ENCODE results near the gene NEK1.

The NEK1 gene

DNA sequence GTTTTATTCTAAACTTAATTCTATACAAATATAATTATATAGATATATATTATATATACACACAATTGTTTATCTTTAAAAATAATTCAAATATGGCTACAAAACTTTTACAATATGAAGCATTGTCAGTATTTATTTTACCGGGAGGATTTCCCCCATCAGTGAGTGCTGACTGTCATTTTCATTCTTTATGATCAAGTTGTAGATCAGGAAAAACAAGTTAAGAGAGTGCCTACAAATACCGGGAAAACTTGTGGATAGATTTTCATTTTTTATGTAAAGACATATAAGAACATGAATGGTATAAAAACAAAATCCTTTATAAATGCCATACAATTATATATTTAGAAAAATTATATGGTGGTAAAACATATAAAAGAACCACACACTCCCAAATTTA is 45.8 kb upstream of the NEK1 start:
- no peak for DNase-seq (ENCODE audit: low spot score)
- TF ChIP-seq, protein P1, sequence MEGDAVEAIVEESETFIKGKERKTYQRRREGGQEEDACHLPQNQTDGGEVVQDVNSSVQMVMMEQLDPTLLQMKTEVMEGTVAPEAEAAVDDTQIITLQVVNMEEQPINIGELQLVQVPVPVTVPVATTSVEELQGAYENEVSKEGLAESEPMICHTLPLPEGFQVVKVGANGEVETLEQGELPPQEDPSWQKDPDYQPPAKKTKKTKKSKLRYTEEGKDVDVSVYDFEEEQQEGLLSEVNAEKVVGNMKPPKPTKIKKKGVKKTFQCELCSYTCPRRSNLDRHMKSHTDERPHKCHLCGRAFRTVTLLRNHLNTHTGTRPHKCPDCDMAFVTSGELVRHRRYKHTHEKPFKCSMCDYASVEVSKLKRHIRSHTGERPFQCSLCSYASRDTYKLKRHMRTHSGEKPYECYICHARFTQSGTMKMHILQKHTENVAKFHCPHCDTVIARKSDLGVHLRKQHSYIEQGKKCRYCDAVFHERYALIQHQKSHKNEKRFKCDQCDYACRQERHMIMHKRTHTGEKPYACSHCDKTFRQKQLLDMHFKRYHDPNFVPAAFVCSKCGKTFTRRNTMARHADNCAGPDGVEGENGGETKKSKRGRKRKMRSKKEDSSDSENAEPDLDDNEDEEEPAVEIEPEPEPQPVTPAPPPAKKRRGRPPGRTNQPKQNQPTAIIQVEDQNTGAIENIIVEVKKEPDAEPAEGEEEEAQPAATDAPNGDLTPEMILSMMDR (IDR thresholded peaks at IDR 0.05; ENCODE audit: extremely low read depth, missing control alignments), result no peak

DNA sequence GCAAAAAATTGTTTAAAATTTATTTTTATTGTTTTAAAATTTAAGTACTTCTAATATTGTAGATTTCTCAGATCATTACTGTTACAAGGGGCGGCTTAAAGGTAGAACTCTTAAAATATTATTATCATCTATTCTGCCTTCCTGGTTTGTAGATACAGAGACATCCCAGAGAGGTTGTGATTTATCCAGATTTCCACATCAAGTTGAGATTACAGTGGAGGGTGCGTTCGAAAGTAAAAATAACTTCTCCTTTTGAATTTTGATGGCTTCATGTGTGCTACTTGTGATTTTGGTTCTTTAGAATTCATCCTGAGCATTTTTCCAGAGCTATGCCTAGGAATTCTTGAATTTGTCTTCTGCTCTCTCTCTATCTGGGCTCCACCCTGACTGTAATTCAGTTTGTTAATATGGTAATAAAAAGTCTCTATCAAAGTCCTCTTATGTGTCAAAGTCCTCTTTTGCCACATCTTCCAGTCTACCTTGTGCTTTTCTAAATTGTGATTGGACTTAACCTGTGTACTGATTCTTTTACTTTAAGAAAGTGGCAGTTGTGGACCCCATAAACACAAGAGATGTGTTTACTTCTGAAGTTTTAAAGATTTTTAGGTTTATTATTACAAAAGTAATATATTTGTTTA is 45.2 kb upstream of the NEK1 start:
- DNase-seq (ENCODE audit: low spot score), result no peak
- TF ChIP-seq, protein P1 (IDR thresholded peaks at IDR 0.05; ENCODE audit: extremely low read depth, missing control alignments), result no peak

DNA sequence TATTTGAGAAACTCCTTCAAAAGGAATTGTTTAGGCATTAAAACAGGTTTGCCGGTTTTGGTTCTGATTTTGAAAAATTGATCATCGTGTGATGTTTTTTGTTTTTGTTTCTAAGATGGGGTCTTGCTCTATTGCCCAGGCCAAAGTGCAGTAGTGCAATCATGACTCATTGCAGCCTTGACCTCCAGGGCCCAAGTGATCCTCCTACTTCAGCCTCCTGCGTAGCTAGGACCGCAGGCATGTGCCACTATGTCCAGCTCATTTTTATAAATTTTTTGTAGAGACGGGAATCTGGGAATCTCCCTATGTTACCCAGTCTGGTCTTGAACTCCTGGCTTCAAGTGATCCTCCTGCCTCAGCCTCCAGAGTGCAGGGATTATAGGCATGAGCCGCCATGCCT is 43.0 kb upstream of the NEK1 start:
- no peak for DNase-seq (ENCODE audit: low spot score)
- TF ChIP-seq, protein P1 (IDR thresholded peaks at IDR 0.05; ENCODE audit: extremely low read depth, missing control alignments), result no peak

DNA sequence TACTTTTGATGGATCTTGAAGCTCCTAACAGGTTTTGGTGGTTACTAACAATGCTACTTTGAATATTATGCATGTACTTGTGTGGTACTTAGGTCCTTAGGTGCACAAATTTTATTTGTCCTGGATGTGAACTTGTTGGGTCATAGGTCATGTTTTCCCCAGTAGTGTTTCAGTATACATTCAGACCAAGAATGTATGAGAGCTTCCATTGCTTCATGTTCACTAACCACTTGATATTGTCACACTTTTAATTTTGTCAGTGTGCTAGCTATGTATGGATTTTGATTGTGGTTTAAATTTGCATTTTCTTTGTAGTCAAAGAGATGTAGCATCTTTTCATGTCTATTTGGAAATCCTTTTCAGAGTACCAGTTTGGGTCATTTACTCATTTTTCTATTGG is 40.2 kb upstream of the NEK1 start:
- TF ChIP-seq, protein P1 (IDR thresholded peaks at IDR 0.05; ENCODE audit: extremely low read depth, missing control alignments), result no peak
- no peak for DNase-seq (ENCODE audit: low spot score)

DNA sequence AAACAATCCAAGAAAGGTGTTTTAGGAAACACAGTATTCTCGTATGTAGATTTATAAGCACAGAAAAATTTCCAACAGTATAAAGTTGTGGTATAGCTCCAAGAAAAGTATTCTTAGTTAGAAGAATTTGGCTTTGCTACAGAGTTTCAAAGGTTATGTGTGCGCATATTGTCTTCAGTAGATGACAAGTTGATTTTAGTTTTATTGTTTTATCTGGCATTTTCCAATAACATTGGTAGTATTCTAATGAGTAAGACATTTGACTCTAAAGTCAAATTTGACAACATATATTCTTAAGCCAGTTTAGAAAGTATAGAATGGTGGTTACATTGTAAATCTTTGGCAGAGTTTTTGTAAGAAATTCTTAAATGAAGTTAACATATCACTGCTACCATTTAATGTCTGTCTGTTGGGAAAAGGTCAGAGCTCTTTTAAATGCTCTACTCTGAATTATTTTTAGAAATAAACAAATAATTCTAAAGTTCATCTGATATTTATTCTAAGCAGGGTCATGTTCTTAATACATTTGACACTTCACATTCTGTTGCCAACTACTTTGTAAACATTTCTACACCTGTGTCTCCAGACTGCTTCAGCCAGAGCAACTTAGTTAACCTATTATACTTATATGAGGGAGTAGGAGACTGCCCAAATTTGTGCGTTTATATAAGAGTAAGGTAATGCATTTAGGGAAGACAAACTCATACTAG is 38.0 kb upstream of the NEK1 start:
- DNase-seq (ENCODE audit: low spot score), result no peak
- TF ChIP-seq, protein P1 (IDR thresholded peaks at IDR 0.05; ENCODE audit: extremely low read depth, missing control alignments), result no peak

DNA sequence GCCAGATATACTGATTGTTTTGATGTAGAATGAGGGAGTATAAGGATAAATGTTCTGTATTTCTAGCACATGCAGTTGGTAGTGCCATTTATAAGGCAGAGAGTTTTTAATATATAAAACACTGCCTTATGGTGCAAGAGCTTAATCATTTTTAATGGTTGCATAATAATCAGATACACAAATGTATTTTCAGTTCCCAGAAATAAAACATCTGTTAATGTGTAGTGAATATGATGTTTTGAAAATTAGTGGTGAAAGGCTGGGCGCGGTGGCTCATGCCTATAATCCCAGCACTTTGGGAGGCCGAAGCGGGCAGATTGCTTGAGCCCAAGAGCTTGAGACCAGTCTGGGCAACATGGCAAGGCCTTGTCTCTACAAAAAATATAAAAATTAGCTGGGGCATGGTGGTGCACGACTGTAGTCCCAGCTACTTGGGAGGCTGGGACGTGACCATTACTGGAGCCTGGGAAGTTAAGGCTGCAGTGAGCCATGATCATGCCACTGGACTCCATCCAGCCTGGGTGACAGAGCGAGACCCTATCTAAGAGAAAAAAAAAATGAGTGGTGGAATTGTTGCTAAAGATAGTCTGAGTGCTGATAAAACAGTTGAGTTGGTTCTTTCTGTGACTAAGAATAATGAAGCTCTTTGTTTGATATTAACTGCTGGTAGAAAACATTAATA is 37.3 kb upstream of the NEK1 start:
- TF ChIP-seq, protein P1 (IDR thresholded peaks at IDR 0.05; ENCODE audit: extremely low read depth, missing control alignments), result no peak
- no peak for DNase-seq (ENCODE audit: low spot score)

DNA sequence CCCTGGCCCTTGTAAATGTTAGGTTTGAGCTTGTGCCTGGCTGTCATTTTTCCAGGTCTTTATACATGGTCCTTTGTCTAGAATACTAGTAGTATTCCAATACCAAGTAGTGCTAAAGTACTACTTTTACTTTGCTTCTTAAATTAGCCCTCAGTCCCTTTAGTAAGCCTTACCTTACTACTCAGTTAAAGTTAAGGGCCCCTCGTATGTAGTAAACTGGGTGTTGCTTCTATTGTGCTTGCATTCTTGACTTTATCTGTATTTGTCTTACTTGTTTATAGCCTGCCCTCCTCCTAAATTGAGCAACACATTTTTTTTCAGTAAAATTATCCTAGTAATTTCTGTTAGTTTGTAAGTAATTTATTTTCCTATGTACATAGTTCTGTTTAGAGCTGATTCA is 33.2 kb upstream of the NEK1 start:
- no peak for DNase-seq (ENCODE audit: low spot score)

More for the DNA sequence above, 33.2 kb upstream of the NEK1 start:
- TF ChIP-seq, protein P1 (IDR thresholded peaks at IDR 0.05; ENCODE audit: extremely low read depth, missing control alignments), result no peak
